AG08396 (cell line): Measurements from ENCODE around the gene ETFA.

Source experiments
- DNase-seq: peaks from one replicate; pipeline ENCODE4 v3.0.0; 2012; ENCODE audit warnings: low spot score, mixed read lengths

The ETFA gene

DNA sequence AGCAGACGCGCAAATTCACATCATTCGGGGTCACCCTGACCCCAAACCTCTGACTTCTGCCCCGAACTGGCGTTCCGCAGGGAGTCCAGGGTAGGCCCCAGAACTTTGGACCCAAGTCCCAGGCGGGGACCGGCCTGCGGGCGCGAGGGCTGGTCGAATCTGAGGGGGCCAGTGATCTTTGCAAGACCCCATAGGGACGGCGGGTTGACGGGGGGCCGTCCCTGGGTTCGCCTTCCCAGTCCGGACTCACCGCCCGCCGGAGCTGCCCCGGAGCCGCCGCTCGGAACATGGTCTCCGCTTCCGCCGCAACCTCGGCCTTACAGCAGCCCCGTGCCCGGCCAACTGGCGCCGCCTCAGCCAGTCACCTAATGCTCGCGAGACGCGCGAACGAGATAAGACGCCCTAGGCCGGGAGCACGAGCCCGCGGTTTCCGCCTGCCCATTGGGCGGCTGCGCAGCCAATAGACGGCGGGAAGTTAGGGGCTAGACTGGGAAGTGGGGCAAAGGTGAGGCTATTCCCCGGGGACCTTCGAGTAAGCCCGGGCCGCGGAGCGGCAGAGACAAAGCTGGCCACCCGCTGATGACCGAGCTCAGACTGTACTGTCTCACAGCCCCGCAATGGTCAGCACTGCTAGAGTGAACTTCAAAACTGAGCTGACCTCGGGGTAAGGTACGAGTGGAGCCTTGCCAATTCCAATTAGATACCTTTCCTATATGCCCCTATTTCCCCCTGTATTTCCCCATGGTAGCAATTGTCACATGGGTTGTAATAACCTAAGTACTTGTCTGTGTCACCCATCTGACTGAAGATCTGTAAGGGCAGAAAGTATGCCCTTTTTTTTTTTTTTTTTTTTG, at the start of gene ETFA:
Gene ETFA, minus strand, starts transcription at position 370 of the 854 bp plus-strand sequence. Its CDS starts 81 bp downstream, at position 289.
- peak; percentile 98 for DNase-seq

- DNase-seq = no peak
Observed at GRCh38 chr15:76360416-76360815, 49.1 kb upstream of the ETFA start.

- no peak for DNase-seq
Observed at GRCh38 chr15:76359152-76359551, 47.9 kb upstream of the ETFA start.

DNA sequence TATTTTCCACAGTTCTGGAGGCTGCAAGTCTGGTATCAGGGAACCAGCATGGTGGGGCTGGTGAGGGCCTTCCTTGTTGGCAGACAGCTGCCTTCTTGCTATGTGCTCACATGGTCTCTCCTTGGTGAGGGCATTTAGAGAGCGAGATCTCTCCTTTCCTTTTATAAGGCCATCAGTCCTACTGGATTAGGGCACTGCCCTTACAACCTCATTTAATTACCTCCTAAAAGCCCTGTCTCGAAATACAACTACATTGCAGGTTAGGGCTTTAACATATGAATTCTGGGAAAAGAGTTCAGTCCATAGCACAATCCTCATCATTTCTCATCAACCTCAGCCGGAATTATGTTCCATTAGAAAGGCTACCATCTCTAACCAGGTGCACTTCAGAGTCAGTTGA, 47.2 kb upstream of the ETFA start:
- DNase-seq = no peak

GRCh38 chr15:76354823-76355440, 43.7 kb upstream of the ETFA start:
- no peak for DNase-seq

DNA sequence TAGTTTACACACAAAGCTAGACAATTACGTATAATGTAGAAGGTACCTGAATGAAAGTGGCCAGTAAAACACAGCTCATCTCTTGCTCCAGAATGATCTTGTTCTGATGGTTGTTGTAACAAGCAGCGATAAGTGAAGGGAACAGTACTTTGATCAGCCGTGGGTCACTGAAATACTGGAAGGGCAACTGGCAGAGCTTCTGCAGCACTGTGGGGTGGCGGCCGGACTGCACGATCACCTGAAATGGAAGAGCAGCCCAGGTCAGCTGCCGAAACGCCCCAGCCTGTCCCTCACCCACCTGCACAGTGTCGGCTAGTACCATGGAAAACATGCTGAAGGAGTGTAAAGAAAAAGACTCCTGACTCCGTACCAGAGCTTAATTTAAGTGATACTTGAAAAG, 42.6 kb upstream of the ETFA start:
- DNase-seq = no peak

DNA sequence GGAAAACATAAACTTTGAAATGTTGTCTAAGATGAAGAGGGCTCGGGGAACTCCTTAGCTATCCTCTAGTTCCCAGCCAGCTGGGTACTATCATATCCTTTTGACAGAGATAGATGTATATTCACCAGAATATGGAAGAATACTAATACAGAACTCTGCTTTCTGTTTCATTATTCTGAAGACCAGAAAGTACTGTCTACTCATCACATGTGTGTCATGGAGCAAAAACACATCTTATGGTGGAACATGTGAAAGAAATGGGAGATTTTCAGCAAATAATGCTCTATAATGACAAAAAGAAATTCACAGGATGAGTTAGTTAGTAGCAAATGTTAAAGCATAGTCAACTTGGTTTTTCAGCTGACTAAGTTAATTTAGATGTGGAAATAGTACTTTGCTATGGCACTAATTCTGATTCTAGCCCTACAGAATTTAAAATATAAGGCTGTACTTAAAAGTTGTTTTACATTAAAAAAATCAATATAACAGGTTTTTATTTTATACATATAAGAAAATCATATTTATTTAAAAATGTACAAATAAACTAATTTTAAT, 41.8 kb upstream of the ETFA start:
- DNase-seq = no peak

GRCh38 chr15:76349301-76350070, 38.2 kb upstream of the ETFA start:
- DNase-seq = no peak

GRCh38 chr15:76347482-76348055, 36.3 kb upstream of the ETFA start:
- DNase-seq = no peak

DNA sequence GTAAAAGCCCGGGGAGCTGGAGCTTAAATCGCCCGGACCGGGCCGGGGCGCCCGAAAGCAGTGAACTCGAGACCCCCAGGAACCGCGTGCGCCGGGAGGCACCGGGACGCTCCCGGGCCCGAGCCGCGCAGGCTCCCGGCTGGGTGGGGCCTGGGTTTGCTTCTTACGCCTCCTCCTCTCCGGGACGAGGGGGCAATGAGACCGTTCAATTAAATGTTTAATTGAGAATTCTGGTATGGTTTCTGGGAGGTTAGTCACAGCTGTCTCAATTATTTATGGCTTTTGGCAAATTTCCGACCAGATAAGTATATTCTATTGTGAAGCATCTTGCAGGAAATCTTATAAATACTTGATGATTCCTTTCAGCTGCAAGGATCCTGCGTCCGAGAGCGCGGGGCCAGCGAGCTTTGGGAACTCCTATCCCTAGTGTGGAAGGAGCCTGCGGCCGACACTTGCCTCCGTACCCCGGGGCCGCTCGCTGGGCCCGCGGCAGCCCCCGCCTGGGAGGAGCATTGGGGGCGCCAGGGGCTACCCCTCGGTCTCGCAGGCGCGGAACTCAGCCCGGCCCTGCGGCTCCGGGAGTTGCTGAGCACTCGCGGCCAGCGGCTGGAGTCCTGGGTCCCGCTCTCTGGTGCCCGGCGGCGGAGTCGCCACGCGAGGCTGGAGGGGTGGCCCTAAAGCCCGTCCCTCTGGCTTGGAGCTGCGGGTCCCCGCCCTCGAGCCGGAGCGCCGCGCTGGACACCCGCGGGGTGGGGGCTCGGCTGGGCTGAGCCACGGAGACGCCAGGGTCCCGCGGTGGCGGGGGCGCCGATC, 35.6 kb upstream of the ETFA start:
- peak; percentile 24 for DNase-seq

DNA sequence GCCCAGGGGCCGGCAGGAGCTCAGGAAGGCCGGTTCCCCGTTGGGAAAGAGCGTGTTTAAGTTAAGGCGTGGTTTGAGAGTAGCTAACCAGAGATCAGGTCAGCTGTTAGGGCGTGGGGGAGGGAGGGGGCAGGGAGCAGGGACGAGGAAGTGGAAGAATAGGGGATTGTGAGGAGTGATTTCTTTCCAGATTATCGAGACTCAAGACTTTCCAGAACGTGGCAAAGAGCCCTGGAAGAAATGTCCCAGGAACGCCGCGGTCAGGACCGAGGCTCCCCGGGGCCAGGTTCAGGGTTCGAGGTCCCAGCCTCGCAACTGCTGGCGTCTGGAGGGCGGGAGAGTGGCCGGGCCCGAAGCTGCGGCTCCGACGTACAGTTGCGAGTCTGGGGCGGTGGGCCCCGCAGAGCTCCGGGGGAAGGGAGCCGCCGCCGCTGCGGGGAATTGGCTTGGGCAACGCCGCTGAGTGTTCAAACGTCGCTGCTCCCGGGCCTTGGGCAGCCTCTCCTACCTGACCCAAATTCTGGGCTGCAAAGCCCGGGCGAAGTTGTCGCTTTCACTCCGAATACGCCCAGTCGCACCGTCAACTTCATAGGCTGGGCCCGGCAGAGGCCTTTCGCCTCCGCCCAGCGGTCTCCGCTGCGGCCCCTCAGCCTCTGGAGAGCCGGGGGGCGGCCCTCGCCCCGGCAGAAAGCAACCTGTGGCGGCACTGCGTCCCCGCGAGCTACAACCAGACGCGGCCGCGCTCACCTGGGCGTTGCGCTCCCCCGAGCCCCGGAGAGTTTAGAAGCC, 34.8 kb upstream of the ETFA start:
- peak; percentile 16 for DNase-seq

DNA sequence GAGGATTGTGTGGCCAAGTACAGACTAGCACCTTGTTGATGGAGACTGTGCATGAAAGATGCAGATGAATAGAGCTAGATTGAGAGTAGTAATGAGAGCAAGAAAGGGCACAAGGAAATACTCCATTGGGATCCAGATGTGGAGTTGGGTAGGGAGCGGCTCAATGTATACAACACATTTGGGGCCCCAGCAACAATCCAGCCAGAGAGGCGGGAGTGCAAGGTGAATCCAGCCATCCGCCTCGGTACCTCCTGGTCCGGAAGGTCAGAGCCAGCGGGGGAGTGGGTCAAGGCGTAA, 34.3 kb upstream of the ETFA start:
- DNase-seq = no peak

DNA sequence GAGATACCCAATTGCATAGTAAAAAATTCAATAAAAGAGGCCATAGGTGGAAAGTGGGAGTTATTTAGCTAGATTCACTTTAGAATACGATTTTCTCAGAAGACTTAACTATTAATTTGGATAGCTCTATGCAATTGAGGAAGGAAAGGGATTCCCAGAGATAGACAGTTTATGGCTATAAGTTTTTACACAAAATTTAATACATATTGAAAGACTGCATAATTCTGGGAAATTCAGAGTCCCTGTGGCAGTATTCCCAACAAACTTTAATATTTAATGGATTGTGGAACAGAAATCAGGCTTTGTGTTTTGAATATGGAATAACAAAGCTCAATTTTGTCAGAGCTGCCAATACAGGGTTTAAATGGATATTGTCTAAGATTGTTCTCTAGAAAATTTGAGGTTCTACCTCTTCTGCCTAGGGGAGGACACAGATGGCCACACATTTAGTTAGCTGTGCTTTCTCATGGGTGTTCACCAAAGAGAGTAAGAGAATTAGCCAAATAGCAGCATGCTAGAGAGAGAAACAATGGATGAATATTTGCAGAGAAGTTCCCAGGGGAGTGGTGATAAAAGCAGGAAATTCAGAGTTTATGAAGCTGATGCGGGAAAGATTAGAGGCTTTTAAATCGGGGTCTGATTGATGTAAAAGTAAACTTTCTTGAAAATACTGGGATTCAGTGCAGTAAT, 33.8 kb upstream of the ETFA start:
- DNase-seq = no peak

- no peak for DNase-seq
Observed at GRCh38 chr15:76343313-76343996, 32.2 kb upstream of the ETFA start.

- DNase-seq = no peak
Observed at GRCh38 chr15:76342382-76343201, 31.3 kb upstream of the ETFA start.

GRCh38 chr15:76342058-76342381, 30.8 kb upstream of the ETFA start:
- DNase-seq = no peak

GRCh38 chr15:76341366-76342057, 30.2 kb upstream of the ETFA start:
- no peak for DNase-seq

DNA sequence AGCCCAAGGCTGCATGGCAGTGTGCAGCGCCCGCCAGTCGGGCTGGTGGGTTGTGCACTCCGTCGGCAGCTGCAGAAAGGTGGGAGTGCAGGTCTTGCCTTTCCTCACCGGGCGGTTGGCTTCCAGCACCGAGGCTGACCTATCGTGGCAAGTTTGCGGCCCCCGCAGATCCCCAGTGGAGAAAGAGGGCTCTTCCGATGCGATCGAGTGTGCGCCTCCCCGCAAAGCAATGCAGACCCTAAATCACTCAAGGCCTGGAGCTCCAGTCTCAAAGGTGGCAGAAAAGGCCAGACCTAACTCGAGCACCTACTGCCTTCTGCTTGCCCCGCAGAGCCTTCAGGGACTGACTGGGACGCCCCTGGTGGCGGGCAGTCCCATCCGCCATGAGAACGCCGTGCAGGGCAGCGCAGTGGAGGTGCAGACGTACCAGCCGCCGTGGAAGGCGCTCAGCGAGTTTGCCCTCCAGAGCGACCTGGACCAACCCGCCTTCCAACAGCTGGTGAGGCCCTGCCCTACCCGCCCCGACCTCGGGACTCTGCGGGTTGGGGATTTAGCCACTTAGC, 29.6 kb upstream of the ETFA start:
- DNase-seq = peak; percentile 47
